Stimulated activated CD4-positive, alpha-beta T cell treated with anti-CD3 and anti-CD28 coated beads, Interleukin-4, amount 100 ng/mL, for 1 hour (primary cell): ENCODE measurements around the gene PEAK3.

Source experiments
- DNase-seq: peaks from one replicate; pipeline ENCODE4 v3.0.0-alpha.2; 2020

Gene PEAK3

DNA sequence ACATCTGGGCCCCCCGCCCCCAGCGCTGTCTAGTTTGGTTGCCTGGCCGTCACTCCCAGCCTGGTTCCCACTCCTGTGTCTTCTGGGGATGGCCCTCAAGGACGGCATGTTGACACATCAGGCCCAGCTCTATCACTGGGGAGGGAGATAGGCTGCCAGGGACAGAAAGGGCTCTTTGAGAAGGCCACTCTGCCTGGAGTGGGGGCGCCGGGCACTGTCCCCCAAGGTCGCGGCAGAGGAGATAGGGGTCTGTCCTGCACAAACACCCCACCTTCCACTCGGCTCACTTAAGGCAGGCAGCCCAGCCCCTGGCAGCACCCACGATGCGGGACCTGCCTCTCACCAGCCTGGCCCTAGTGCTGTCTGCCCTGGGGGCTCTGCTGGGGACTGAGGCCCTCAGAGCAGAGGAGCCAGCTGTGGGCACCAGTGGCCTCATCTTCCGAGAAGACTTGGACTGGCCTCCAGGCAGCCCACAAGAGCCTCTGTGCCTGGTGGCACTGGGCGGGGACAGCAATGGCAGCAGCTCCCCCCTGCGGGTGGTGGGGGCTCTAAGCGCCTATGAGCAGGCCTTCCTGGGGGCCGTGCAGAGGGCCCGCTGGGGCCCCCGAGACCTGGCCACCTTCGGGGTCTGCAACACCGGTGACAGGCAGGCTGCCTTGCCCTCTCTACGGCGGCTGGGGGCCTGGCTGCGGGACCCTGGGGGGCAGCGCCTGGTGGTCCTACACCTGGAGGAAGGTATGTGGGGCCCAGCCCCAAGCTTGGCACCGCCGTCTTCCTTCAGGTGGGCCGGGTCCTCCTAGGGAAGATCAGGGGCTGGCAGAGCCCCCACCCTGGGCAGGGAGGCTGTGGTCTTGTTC, 32.7 kb downstream of the PEAK3 start, which contains the start of gene AMH:
TSS of gene AMH (plus strand) at position 314 of the 857 bp plus-strand sequence. CDS start at position 324, 10 bp downstream.
- DNase-seq: no peak

GRCh38 chr19:2248136-2249009, 33.6 kb downstream of the PEAK3 start:
- no peak for DNase-seq

GRCh38 chr19:2247433-2248101, 34.4 kb downstream of the PEAK3 start:
- DNase-seq: no peak

DNA sequence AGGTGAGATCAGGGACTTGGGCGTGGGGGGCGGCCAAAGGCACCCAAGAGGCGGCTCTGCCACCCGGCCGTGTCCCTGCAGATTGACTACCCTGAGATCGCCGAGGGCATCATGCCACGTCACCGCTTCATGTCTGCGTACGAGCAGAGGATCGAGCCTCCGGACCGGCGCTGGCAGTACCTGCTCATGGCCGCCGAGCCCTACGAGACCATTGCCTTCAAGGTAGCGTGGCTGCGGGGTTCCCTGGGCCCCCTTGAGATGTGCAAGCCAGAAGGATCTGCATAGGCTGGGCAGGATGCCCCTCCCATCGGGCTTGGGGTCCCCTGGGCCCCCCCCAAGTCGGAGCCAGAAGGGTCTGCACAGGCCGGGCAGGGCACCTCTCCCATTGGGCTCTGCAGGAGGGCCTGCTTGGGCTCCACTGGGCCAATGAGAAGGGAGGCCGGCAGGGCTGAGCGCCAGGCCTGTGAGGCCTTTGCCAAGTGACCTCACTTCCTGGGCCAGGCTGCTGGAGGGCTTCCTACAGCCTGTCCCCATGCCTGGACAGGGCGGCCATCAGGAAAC, 35.1 kb downstream of the PEAK3 start:
- no peak for DNase-seq

- no peak for DNase-seq
These were observed 35.9 kb downstream of the PEAK3 start for GRCh38 chr19:2246014-2246620.

DNA sequence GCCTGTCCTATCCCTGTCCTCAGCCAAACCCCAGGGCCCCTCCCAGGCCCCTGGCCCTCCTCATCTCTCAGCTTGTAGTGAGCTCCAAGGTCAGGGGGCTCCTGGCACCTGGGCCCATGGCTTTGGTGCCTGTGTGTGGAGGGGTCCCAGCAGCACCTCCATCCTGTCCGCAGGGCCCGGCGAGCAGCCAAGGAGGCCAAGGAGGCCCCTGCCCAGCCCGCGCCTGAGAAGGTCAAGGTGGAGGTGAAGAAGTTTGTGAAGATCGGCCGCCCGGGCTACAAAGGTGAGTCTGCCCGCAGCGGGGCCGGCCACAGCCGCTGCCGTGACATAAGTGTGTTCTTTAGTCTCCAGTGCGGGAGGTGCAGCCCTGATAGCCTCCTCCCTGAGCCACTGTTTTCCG, 36.7 kb downstream of the PEAK3 start:
- DNase-seq: no peak

DNA sequence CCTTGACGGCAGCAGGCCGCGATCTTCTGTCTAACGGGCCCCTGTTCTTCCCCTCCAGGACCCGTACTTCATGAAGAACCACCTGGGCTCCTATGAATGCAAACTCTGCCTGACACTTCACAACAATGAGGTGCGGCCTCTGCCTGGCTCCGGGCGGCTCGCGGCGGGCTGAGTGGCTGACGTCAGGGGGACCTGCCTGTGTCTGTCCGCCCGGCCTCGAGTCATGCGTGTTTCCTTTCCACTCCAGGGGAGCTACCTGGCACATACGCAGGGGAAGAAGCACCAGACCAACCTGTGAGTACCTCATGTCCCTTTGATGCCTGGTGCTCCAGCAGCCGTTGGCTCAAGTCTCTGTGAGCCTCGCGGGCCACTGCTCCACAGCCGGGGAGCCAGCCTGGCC, 37.5 kb downstream of the PEAK3 start:
- no peak for DNase-seq

DNA sequence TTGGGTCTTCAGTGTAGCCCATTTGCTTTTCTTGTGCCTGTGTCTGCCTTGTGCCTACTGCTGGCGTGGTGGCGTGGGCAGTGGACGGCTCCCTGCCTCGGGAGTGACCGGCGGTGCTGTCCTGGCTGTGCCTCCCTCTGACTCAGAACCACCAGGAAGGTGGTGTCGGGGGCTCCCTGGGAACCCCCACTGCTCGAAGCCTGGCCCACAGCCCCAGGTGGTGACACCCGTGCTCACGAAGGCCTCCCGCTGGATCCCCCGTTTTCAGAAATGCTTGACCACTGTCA, 37.9 kb downstream of the PEAK3 start:
- no peak for DNase-seq

DNA sequence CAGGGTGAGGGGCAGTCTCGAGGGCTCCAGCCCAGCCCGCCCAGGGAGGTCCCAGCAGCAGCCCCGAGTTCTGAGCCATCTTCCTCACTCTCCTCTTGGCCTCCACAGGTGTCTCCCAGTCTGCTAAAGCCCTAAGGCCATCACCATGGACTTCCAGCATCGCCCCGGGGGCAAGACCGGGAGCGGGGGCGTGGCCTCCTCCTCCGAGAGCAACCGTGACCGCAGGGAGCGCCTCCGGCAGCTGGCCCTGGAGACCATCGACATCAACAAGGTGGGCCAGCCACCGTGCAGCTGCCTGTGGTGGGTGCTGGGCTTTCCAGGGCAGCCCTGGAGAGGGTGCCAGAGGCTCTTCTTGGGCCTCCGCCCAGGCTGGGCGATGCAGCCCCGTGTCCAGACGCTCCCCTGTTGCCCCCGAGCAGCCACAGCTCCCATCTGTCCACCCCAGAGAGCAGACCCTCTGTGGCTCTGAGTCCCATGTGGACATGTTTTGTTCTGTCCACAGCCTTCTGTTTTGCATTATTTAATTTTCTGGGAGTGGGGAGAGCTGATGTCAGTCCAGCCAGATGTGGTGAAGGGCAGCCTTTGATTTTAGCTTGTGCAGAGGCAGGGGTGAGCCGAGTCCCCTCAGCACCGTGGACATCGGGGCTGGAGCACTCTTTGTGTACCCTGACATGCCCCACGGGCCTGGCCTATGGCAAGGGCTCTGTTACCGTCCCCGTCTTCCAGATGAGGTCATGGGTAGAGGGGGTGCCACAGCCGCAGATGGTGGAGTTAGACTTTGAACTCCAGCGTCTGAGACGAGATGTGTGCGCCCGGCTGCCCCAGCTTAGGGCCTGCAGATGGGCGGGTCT, 38.5 kb downstream of the PEAK3 start:
- no peak for DNase-seq

DNA sequence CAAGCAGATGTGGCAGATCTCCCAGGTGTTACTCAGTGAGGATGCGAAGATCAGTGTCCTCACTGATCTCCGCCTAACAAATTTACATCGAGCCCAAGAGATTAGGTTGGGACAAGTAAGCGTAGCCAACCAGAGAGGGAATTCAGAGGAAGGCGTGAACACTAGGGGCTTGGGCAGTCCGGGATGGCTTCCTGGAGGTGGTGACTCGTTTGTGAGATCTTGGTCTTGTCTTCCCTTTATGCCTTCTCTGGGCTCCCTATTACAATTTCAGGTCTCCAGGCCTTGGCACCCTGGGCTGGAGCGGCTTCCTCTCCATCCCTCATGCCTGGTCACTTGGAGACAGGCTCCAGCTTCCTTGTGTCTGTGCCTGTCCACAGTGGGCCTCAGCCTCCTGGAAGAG, 39.2 kb downstream of the PEAK3 start:
- DNase-seq: no peak

DNA sequence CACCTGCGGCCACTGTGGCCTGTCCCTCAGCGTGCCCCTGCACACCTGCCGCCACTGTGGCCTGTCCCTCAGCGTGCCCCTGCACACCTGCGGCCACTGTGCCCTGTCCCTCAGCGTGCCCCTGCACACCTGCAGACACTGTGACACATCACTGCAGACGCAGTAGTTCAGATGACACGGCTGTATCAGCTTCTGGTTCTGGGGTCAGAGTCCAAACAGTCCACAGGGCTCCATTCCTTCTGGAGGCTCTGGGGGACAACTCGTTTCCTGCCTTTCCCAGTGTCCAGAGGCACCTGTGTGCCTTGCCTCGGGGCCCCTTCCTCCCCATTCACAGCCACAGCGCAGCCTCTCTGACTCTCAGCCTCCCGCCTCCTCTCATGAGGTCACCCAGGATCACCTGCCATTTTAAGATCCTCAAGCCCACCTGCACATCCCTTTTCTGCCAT, 39.9 kb downstream of the PEAK3 start:
- DNase-seq: no peak

- no peak for DNase-seq
These were observed 40.9 kb downstream of the PEAK3 start for GRCh38 chr19:2240881-2241760.

DNA sequence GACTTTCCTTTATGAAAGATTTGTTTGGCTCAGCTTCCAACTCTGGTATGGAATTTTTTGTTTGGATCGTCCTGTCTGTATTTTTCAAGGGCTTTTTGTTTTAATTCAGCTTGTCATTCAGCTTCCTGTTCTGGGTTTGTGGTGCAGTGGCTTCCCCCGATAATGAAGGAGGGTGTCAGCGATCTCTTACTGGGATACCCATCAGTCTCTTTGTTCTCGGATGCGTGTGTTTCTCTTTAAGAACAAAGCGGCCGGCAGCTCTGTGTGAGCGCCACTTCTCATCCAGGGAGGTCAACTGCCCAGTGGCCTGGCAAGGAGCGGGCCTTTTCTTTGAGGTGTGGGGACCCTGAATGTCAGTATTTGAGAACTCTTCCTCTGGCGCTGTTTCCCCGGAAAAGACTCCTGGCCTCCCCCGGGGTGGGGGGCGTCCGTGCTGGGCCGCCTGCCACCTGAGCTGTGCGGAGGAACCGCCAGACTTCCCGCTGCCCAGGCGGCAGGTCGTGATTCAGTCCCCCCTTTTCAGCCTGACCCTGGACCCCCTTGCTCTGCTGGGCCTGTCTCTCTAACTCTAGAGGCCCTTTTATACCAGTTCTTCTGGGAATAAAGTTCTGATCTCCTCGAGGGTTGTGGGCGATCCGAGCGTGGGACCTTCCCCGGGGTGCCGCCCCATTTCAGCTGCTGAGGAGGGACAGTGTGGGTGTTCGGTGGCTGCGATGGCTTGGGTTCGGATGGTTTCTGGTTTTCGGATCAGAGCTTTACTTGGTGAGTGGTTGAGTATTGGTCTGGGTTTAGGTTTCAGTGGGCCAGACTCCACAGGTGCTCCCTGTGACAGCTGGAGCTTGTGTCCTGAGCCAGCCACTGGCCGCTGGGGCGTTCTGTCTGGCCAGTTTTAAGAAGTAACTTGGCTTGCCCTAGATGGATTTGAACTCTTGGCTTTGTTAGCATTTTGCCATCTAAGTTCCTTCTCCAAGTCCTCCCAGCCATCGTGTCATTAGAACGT, 41.9 kb downstream of the PEAK3 start:
- no peak for DNase-seq

GRCh38 chr19:2239173-2239572, 42.8 kb downstream of the PEAK3 start:
- no peak for DNase-seq

GRCh38 chr19:2237869-2238153, 44.2 kb downstream of the PEAK3 start:
- DNase-seq: no peak

DNA sequence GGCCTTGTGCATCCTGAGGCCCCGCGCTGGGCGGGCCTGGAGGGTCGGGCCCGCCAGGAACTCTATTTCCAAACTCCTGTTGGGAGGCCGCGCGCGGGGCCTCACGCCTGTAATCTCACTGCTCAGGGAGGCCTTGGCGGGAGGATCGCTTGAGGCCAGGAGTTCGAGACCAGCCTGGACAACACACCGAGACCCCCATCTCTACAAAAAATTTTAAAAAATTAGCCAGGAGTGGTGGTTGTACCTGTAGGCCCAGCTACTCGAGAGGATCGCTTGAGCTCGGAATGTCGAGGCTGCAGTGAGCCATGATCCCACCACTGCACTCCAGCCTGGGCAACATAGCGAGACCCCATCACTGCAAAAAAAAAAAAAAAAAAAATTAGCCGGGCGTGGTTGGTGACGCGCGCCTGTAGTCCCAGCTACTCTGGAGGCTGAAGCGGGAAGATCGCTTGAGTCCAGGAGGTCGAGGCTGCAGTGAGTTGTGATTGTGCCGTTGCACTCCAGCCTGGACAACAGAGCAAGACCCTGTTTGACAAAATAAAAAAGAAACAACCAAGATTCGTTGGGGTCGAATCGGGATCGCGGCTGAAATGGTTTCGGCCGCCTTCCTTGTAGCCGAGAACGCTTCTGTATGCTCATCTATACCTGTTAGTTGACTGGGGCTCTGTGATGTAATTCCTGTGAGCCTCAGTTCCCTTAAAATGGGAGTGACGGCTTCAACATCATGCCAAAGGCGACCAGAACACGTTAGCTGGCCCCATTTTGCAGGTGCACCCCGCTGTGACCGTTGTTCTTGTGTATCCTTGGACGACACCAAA, 44.7 kb downstream of the PEAK3 start:
- no peak for DNase-seq

DNA sequence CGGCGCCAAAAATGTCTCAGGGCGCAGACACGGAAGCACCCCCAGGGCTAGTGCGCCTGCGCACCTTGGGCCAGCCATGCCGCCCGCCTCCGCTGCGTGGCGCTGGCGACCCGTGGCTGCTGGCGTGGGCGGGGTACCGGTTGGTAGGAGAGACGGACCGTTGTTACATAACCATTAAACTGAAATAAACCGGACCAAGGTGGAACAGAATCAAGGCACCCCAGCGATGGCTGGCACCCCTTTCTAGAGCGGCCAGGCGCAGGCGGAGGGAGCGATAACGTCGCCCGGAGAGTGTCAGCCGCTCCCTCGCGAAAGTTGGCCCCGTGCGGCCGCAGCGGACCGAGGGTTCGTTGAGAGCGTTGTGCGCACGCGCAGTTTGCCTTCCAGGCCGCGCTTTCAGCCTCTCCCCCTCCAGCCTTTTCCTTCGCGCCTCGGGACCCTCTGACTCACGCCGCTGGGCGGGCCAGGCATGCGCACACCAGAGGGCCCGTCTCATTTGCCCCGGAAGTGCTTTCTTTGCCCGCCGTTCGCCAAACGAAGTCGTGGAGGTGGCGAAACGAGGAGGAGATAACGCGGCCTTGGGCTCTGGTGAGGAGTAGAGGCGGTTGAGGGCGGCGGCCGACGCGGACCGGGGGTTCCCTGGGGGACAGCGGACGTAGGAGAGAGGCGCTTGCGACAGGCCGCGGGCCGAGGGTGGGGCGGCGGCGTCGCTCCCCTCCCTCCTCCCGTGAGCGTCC, 45.5 kb downstream of the PEAK3 start, which contains the start of the genes PLEKHJ1 and SF3A2:
TSS of gene PLEKHJ1 (minus strand) at position 16 of the 737 bp plus-strand sequence. CDS start 81 bp downstream, outside the sequence.
TSS of gene SF3A2 (plus strand) at position 511 of the 737 bp plus-strand sequence. CDS start 6,595 bp downstream, outside the sequence.
- DNase-seq: peak; percentile 97

- no peak for DNase-seq
These were observed 46.0 kb downstream of the PEAK3 start for GRCh38 chr19:2236064-2236313.
